ENCODE results near the gene KREMEN2.

KREMEN2 gene

DNA sequence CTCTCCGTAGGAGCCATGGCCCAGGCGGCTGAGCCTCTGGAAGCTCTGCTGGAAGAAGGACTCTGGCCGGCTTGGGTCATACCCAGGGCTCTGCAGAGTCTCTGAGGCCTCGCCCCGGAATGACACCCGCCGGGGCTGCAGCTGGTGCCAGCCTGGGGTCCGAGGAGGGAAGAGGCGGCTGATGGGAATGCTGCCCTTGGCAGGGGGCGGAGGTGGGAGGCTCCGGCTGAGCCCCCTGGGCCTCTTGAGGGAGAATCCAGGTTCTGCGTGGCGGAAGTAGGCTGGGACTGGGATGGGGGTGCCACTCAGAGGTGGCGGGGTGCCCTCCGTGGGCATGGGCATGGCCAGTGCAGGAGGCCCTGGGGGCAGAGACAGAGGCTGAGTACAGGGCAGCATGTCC lies 12.6 kb downstream of the KREMEN2 start:
- in situ Hi-C loops (cut with HindIII; ENCODE audit: low sequenced_read_pairs), result no loop called here

DNA sequence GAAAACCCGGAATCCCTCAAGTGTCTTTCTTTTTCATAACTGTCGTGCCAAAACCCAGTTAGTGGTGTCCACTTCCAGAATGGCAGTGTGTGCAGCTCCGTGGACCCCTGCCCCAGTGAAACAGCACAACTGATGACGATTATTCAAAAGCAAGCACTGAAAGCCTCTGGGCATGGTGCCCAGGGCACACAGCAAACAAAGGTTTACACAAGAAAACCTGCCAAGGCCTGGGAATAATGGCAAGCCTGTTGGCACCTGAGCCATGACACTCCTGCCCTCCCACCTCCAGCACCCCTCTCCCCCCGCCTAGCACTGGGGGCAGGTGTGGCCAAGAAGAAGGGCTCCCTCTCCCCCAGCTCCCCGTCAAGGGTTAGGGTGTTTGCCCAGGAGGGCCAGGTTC lies 13.4 kb downstream of the KREMEN2 start:
- in situ Hi-C loops (cut with HindIII; ENCODE audit: low sequenced_read_pairs), result no loop called here

DNA sequence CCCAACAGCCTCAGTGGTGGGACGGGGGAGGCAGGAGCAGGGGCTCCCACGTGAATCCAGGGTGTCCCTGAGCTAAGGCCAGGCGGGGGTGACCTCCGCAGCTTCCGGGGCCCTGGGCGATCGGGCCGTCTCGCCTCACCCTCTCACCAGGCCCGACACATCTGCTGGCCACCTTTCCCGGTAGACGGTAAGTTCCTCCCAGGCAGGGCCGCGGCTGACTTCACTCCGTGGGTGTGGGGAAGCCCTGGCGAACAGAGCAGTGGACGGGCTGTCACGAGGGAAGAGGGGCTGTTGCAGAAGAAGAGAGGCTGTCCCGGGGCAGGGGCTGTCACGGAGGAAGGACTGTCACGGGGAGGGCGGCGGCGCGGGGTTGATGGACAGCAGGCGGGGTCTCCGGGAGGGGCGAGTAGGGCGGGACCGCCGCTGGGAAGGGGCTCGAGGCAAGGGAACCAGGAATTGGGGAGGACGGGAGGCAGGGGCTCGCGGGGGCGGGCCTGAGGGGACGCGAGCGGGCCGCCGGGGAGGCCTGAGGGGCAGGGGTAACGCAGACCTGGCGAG lies 15.7 kb downstream of the KREMEN2 start:
- in situ Hi-C loops (cut with HindIII; ENCODE audit: low sequenced_read_pairs), result no loop called here

DNA sequence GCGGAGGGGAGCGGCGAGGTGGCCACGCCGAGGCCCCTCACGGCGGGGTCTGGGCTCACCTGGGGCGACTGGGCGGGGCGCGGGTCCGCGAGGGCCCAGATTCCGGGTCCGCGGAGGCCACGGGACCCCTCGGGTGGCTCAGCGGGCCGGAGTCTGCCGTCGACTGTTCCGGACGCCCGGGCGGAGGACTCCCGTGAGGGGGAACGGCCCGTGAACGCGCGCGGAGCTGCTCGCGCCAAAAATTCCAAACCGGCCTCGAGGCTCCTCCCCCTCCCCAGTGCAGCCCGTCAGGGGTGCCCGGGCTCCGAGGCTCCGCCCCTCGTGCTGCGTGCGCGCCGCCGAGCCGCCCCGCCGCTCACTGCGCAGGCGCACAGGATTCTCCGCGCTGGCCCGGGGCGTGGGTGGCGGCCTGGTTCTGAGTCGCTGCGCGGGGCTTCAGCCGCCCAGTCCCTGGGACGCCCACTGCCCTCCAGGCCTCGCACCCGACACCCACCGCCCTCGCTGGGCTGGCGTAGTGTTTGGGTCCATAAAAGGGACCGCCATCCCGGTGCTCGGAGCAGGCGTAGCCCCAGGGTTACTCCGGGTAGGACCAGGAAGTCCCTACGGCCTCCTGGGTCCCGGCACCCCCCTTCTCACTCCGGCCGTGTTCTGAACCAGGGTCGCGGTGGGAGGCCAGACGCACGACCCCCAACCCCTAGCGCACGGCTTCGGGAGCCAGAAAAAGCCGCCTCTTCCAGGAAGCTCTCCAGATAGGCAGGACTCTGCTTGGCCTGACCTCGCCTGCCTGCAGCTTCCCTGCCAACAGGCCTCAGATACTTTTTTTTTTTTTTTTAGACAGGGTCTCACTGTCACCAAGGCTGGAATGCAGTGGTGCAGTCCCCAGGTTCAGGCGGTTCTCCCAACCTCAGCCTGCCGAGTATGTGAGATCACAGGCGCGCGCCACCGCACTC lies 16.4 kb downstream of the KREMEN2 start, which contains the start of gene PKMYT1:
TSS of gene PKMYT1 (minus strand) at position 220 of the 950 bp plus-strand sequence. CDS start 789 bp downstream, outside the sequence.
- in situ Hi-C loops (cut with HindIII; ENCODE audit: low sequenced_read_pairs), result no loop called here

DNA sequence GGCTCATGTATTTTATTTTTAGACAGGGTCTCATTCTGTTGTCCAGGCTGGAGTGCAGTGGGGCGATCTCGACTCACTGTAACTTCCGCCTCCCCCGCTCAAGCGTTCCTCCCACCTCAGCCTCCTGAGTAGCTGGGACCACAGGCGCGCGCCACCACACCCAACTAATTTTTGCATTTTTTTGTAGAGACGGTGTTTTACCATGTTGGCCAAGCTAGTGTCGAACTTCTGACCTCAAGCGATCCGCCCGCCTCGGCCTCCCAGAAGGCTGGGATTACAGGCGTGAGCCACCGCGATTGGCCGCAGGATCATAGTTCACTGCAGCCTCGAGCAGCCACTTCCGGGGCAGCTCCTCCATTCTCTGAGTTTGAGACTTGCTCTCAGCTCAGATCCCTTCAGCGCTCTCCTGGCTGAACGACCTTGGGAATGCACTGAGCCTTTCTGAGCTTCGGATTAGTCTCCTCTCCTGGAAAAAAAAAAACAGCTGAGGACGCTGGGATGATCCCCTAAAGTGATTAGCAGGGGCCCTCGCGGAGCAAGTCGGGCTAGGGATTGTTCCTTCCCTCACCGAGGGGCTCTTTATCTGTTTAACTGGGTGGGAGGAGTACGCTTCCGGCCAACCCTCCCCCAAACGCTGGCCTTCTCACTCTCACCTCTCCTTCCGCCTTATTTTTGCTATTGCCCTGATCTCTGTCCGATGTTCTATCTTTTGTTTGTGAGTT lies 17.3 kb downstream of the KREMEN2 start:
- in situ Hi-C loops (cut with HindIII; ENCODE audit: low sequenced_read_pairs), result no loop called here

DNA sequence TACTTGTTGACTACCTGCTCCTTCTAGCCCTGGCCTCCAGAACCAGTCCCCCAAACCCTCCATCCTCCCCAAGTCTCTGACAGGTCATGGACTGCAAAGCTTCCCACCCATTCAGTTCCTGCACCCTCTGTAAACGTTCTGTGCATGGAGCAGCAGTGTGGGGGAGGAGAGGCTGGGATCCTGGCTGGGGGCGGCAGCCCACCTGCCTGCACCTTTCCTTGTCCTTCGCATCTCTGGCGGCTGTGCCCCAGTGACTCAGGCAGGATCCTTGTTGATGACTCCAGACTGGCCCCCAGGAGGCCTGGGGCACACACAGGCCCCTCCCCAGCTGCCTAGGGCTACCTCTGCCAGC lies 17.8 kb downstream of the KREMEN2 start:
- in situ Hi-C loops (cut with HindIII; ENCODE audit: low sequenced_read_pairs), result no loop called here

DNA sequence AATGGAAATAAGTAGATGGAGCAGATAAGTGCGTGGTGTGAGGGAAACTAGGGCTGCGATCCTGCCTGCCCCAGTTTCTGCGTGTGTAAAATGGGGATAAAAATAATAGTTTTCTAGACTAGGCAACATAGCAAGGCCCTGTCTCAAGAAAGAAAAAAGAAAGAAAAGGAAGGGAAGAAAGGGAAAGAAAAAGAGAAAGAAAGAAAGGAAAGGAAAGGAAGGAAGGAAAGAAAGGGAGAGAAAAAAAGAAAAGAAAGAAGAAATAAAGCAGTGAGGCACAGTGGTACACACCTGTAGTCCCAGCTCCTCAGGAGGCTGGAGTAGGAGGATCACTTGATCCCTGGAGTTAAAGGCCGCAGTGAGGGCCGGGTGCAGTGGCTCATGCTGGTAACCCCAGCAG lies 18.3 kb downstream of the KREMEN2 start:
- in situ Hi-C loops (cut with HindIII; ENCODE audit: low sequenced_read_pairs), result no loop called here

DNA sequence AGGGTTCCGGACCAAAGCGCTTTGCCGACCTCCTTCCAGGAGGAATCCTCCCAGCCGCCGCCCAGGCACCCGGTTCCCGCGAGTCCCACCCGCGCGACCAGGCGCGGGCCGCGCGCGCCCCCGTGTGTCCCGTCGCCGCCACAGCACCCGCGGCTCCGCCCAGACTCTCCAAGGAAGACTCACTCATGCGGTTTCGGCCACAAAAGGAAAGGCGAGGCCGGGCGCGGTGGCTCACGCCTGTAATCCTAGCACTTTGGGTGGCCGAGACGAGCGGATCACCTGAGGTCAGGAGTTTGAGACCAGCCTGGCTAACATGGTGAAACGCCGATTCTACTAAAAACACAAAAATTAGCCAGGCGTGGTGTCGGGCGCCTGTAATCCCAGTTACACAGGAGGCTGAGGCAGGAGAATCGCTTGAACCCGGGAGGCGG lies 19.6 kb downstream of the KREMEN2 start:
- in situ Hi-C loops (cut with HindIII; ENCODE audit: low sequenced_read_pairs), result no loop called here

DNA sequence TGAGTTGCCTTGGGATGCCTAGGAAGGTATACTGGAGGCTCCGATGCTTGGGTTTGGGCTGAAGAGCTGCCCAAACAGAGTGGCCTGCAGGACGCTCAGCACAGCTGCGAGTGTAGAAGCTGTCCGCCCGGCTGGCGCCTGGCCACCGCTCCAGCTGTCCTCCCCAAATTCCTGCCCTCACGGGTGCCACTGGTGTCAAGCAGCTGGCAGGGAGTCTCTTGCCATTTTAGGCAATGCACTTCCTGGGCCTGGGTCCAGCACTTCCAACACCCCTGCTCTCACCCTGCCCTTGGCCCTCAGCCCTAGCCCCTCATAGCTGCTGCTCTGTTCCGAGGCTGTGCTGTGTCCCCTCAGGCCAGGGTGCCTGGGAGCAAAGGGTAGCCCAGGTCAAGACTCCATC lies 21.4 kb downstream of the KREMEN2 start:
- in situ Hi-C loops (cut with HindIII; ENCODE audit: low sequenced_read_pairs), result no loop called here

DNA sequence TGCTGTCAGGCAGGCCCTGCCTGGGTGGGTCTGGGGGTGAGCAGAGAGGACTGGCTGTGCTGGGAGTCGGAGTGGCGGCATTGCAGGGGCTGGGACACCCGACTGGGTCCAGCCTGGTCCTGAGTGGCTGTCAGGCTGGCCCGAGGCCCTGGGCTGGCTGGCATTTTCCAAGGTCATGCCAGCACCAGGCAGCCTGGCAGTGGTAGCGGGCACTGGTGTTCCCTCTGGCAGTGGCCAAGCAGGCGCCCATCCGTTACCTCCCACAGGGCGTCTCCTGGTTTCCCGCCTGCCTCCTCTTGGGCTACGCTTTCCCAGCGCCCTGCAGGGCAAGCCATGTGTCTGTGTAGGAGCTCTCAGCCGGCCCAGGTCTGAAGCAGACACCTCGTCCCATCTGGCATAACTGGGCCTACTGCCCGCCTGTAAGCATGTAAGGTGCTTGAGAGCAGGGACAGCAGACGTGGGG lies 21.8 kb downstream of the KREMEN2 start:
- in situ Hi-C loops (cut with HindIII; ENCODE audit: low sequenced_read_pairs), result no loop called here

DNA sequence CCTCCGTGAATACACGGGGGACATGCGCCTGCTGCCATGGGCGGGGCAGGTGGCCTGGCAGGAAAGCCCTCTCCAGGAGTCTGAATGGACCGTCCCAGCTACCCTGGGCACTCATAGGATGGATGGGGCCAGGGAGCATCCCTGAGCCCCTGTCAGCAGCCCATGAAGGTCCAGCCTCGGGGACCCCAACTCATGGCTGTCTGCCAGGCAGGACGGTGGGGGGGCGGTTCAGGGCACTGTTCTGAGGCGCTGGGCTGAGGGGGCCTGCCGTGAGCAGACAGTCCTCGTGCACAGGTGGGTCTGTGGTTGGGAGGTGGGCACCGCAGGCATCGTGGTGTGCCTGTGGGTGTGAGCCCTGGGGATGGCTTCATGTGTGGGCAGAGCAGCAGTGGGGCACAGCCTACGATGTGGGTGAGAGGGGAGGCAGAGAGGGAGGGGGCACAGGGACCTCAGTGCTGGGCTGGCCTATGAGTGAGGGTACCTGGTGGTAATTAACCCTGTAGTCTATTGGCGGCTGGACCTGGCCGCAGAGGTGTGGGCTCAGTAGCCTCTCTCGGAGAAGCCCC lies 22.6 kb downstream of the KREMEN2 start:
- in situ Hi-C loops (cut with HindIII; ENCODE audit: low sequenced_read_pairs), result no loop called here

DNA sequence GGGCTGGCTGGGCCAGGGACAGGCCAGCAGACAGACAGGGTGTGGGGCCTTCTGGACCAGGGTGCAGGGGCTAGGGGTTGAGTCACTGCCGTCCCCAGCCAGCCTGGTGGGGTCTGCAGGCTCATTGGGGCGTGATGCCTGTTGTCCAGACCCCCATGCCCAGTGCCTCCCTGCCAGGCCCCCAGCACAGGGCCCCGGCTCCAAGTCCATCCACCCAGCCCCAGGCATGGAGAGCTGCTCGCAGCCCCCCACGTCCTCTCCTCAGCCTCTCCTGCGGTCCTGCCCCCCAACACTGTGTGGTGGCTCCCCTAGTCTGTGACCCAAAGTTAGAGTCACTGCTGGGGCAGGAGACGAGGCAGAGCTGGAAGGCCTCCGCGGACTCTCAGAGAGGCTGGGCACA lies 23.2 kb downstream of the KREMEN2 start:
- in situ Hi-C loops (cut with HindIII; ENCODE audit: low sequenced_read_pairs), result no loop called here

DNA sequence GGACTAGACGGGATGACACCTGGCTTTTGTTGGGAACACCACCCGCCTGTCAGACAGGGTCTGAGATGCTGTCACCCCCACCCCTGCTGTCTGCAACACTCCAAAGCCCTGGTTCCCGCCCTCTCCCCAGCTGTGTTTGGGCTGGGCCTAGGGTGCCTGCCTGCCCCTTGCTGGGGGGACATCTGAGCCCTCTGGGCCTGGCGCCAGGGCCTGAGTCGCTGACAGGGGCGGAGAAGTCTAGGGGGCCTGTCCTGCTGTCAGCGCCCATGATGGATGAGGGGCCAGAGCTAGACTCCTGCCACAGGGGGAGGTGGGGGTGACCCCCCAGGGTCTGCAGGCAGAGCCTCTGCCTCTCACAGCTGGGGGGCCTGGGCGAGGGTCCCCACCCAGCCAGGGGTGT lies 23.8 kb downstream of the KREMEN2 start:
- in situ Hi-C loops (cut with HindIII; ENCODE audit: low sequenced_read_pairs), result no loop called here

DNA sequence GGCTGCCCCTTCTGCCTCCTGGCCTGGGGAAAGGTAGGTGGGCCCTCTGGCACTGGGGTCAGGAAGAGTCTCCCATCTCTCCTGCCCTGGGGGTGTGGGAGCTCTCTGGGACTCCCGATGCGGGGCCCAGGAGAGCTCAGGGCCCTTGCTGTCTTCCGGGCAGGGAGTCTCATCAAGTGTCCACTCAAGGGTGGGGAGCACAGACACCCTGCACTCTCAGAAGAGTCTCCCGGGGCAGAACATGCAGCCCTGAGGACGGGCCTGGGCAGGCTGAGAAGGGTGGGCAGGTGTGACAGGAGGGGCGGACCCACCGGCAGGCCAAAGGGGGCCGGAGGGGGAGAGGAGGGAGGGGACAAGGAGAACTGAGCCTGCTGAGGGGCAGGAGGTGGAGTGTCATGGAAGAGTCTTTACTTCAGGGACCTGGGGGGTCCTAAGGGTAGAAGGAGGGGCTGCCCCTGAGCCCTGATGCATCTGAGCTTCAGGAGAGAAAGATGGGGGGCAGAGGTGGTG lies 24.6 kb downstream of the KREMEN2 start:
- in situ Hi-C loops (cut with HindIII; ENCODE audit: low sequenced_read_pairs), result no loop called here

DNA sequence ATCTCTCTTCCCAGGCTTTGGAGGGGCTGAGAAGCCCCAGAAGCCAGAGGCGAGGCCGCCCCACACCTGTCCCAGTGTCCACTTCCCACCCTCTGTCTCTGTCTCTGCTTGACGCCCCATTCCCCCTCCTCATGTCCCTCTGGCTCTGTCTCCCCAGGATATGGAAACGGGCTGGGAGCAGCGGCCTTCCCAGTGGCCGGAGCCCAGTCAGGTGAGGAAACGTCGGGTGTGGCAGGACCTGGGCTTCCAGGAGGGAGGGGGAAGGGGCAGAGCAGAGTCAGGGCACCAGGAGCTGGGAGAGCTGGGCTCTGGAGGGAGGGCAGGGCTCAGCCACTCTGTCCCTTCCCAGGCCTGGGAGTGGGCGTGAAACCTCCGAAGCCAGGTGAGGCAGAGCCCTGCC lies 26.8 kb downstream of the KREMEN2 start:
- in situ Hi-C loops (cut with HindIII; ENCODE audit: low sequenced_read_pairs), result no loop called here

DNA sequence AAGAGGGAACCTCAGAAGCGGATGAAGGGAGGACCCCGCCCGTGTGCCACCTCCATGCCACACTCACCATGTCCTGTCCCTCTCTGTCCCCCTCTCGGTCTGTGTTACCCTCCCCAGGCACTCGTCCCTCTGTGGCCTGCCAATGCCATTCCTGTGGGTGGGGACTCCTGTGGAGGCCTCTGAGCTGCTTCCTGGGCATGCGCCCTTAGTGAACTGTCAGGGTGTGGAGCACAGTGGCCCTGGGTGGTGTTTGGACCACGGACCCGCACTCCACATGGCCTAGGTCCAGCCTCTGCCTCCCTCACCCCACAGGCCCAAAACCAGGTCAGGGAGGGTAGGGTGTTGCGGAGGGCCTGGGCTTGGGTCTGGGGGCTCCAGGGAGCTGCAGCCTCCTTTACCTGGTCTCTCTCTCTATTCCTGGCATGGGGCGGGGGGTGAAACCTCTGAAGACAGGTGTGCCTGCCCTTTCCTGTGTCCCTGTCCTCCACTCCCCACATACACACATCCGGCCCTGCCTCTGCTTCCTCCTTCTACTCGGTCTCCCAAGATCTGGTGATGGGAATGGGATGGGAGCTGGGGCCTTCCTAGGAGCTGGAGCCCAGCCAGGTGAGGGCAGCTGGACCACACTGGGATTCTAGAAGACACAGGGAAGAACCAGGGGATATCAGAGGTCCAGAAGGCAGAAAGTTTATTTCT lies 27.6 kb downstream of the KREMEN2 start:
- in situ Hi-C loops (cut with HindIII; ENCODE audit: low sequenced_read_pairs), result no loop called here

DNA sequence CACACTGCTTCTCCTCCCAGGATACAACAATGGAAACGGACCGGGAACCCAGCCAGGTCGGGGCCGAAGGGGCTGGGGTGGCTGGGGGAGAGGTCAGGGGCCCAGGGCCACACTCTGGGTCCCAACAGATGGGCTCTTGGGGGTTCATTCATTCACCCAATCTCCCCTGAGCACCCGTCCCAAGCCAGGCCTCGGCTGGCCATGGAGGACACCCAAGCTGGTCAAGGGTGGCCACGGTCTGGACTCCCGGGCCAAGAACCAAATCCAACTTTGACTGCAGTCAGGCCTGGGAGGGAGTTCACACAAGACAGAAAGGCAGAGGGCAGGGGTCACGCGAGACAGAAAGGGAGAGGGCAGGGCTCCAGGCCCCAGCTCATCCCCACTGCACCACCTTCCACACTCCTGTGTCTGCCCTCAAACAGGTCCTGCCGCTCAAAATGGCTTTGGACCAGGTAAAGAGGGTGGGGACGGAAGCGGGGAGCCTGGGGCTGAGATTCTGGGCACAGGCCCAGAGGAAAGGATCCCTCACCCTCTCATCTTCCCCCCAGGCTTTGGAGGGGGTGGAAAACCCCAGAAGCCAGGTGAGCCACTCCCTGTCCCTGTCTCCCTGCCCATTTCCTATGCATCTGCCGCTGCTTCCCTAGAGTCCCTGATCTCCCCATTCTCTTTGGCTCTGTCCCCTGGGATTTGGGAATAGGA lies 28.5 kb downstream of the KREMEN2 start:
- in situ Hi-C loops (cut with HindIII; ENCODE audit: low sequenced_read_pairs), result no loop called here

DNA sequence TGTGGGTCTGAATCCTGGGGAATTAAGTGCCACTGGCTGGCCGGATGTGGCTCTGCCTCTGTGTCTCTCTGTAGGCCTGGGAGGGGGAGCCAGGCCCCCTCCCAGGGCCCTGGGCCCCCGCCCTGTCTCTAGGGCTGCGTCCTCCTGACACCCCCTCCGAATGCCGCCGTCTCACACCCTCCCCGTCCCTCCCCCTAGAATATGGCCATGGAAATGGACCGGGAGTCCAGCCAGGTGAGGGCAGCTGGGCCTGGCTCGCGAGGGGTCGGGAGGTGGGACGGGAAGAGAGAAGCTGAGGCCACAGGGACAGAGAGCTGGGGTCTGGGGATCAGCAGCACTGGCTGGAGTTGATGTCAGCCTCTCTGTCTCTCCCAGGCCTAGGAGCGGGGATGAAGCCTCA lies 32.2 kb downstream of the KREMEN2 start:
- in situ Hi-C loops (cut with HindIII; ENCODE audit: low sequenced_read_pairs), result no loop called here

DNA sequence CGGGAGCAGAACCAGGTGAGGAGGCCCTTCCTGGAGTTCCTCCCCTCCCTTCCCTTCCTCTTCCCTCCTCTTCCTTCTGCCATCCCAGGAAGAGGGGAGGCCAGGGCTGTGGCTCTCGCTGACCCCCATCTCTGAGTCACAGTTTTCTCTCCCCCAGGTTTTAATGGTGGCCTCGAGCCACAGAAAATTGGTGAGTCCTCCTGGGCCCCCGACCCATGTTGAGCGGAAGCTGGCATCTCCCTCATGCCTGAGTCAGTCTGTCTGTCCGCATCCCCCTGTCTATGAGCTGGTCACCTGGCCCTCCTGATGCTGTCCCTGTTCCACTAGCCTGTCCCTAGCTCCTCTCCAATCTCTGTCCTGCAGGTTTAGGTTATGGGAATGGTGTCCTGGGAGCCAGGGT lies 35.9 kb downstream of the KREMEN2 start:
- in situ Hi-C loops (cut with HindIII; ENCODE audit: low sequenced_read_pairs), result no loop called here

DNA sequence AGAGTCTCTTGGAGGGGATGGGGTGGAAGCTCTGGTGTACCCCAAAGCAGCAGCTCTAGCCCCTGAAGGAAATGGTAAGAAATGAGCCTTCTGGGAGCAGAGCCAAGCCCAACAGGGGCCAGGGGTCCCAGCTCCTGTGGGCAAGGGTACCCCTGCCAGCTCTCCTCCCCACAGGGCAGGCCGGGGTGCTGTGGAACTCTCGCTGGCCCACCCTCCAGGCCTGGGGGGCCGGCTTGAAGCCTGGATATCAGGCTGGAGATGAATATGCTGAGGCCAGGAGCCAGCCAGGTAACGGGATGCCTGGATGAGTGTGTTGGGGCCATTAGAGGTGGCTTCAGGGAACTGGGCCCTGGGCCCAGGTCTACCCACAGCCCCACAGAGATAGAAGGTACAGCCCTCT lies 36.5 kb downstream of the KREMEN2 start:
- in situ Hi-C loops (cut with HindIII; ENCODE audit: low sequenced_read_pairs), result no loop called here

Data from endothelial cell of hepatic sinusoid (primary cell).